Transverse colon (tissue), 4 donors: Measurements from ENCODE around the gene RBM20. TPM values are rescaled to one million over a fixed set of nuclear protein-coding genes. Genes with fewer than 3 reads are reported as not detected.

Experiments used
- DNase-seq: peaks from one replicate; pipeline ENCODE4 v3.0.0-alpha.2; 2019
- H3K27ac ChIP-seq, 4 donors: fragments of 200-600 bp; sonication (generic); 2 replicates each; pipeline ENCODE4 v1.5.1; 2016 to 2018; ENCODE audit warnings: inconsistent platforms in 4 of 4
- H3K27me3 ChIP-seq: fragments of 200-600 bp; sonication (generic); 2 replicates; pipeline ENCODE4 v1.5.1; 2017; ENCODE audit warnings: inconsistent platforms
- H3K36me3 ChIP-seq, 4 donors: fragments of 200-600 bp; sonication (generic); 2 replicates each; pipeline ENCODE4 v1.5.1; 2017 to 2019; ENCODE audit warnings: inconsistent platforms in 4 of 4
- H3K4me1 ChIP-seq, 4 donors: fragments of 200-600 bp; sonication (generic); 2 replicates each; pipeline ENCODE4 v1.5.1; 2017 to 2020; ENCODE audit warnings: inconsistent platforms in 4 of 4
- H3K4me3 ChIP-seq, 4 donors: fragments of 200-600 bp; sonication (generic); 1 replicate in 1 of 4; 2 replicates in 3 of 4; pipeline versions ENCODE4 v1.5.1 to v1.6.1; 2017 to 2019; ENCODE audit warnings: inconsistent platforms in 4 of 4
- H3K9me3 ChIP-seq, 2 donors: fragments of 200-600 bp; sonication (generic); 2 replicates each; pipeline ENCODE4 v1.5.1; 2017 to 2019; ENCODE audit warnings: inconsistent platforms in 2 of 2
- CTCF ChIP-seq, 5 experiments: fragments of 200-600 bp in 3 of 5; fragments of 450-650 bp in 2 of 5; sonication (generic) in 3 of 5; IDR thresholded peaks; 1 replicate in 2 of 5; 2 replicates in 3 of 5; pipeline ENCODE4 v1.5.1; 2016 to 2017; ENCODE audit warnings: antibody characterized with exemption in 5 of 5, inconsistent platforms in 3 of 5, mild to moderate bottlenecking in 2 of 5, moderate library complexity in 1 of 5
- EP300 ChIP-seq: sonication (generic); formaldehyde crosslinking; IDR thresholded peaks from one replicate; pipeline ENCODE4 v1.6.1; 2017; ENCODE audit warnings: antibody characterized with exemption, low read depth
- POLR2A ChIP-seq: fragments of 450-650 bp; IDR thresholded peaks from one replicate; pipeline ENCODE4 v1.6.1; 2016; ENCODE audit warnings: antibody characterized with exemption, mild to moderate bottlenecking, moderate library complexity
- POLR2AphosphoS5 ChIP-seq, 3 donors: sonication (generic); formaldehyde crosslinking; IDR thresholded peaks; one replicate each; pipeline ENCODE4 v1.6.1; 2016; ENCODE audit warnings: antibody characterized with exemption in 3 of 3
- WGBS, 2 donors: methylation state at CpG; one replicate each; pipeline ENCODE4 v1.1.5; 2018; ENCODE audit warnings: low coverage in 1 of 2; 5-methylcytosine and 5-hydroxymethylcytosine counted together
- in situ Hi-C, 4 donors: fragments of 200-750 bp; cut with MboI; loops; one replicate each; pipeline versions ENCODE4 v1.15.0 to v1.15.1; 2017; ENCODE audit warnings: low sequenced_read_pairs in 3 of 4, low pct_ligation_motif_present in 1 of 4, low pct_unique_long_range_greater_than_20kb in 1 of 4
- intact Hi-C: fragments of 100-400 bp; cut with DNase I; formaldehyde crosslinking; loops from one replicate; pipeline ENCODE4 v1.15.1; 2023; ENCODE audit warnings: low total_unique reads
- total RNA-seq, 4 donors: library from RNA; depleted of rRNA; stranded (reverse); fragments of >200 nt; gene quantifications; one replicate each; pipeline ENCODE4 v1.1.0, GENCODE V29; 2016

Gene RBM20
- total RNA-seq, 4 donors from 2014 or later: 1.2 to 10.5 (median 2.9) TPM

GRCh38 chr10:110788620-110789385 is 144.7 kb downstream of the RBM20 start:
- no peak for TF ChIP-seq POLR2A
- TF ChIP-seq CTCF (IDR thresholded peaks at IDR 0.05): no peak
- TF ChIP-seq EP300: no peak
- no peak for TF ChIP-seq POLR2AphosphoS5 (IDR thresholded peaks at IDR 0.05)
- H3K36me3 ChIP-seq: no peaks in the 10 kb centered on the region
- H3K4me3 ChIP-seq: no peak overlapping the region
- H3K27me3 ChIP-seq: no peaks in the 10 kb centered on the region
- H3K27ac ChIP-seq: no peak overlapping the region
- no peak for DNase-seq
- 86 to 87% methylated on average over 3 to 8 of the region's 8 CpGs for whole genome bisulfite sequencing, 2 donors
- in situ Hi-C loops: loop anchor here in 1 of 4 donors (25.0 kb wide), 1 partner anchor 98 kb away; no protein-coding TSS in a partner anchor
- no peaks in the 10 kb centered on the region for H3K9me3 ChIP-seq
- intact Hi-C loops: no loop called here
- peaks cover 9 to 34% (median 13%) of the 10 kb centered on the region in 4 donors for H3K4me1 ChIP-seq

- Histone ChIP-seq H3K4me1 (peaks cover 9 to 41% (median 13%) of the 10 kb centered on the region in 4 donors), H3K27ac (peak overlapping the region in 2 of 4 donors; percentile 8 to 54), H3K4me3 (no peak overlapping the region), H3K9me3 (no peaks in the 10 kb centered on the region), H3K36me3 (no peaks in the 10 kb centered on the region), H3K27me3 (no peaks in the 10 kb centered on the region)
- intact Hi-C loops: no loop called here
- 86 to 88% methylated on average over 8 to 10 of the region's 10 CpGs for WGBS, 2 donors
- no peak for DNase-seq
- TF ChIP-seq POLR2AphosphoS5 (IDR thresholded peaks at IDR 0.05) (no peak), CTCF (IDR thresholded peaks at IDR 0.05) (no peak), POLR2A (no peak), EP300 (no peak)
- in situ Hi-C loops: loop anchor here in 1 of 4 donors (25.0 kb wide), 1 partner anchor 97 kb away; no protein-coding TSS in a partner anchor
These were observed 145.7 kb downstream of the RBM20 start for GRCh38 chr10:110789604-110790433.

GRCh38 chr10:110790913-110791506 is 146.9 kb downstream of the RBM20 start:
- Histone ChIP-seq H3K27ac (peak overlapping the region; percentile 5 to 59 (median 56)), H3K9me3 (no peaks in the 10 kb centered on the region), H3K4me3 (no peak overlapping the region), H3K4me1 (peaks cover 9 to 43% (median 13%) of the 10 kb centered on the region in 4 donors), H3K36me3 (no peaks in the 10 kb centered on the region), H3K27me3 (no peaks in the 10 kb centered on the region)
- TF ChIP-seq EP300 (no peak), CTCF (IDR thresholded peaks at IDR 0.05) (no peak), POLR2AphosphoS5 (IDR thresholded peaks at IDR 0.05) (no peak), POLR2A (no peak)
- in situ Hi-C loops: loop anchor here in 1 of 4 donors (25.0 kb wide), 1 partner anchor 96 kb away; no protein-coding TSS in a partner anchor
- intact Hi-C loops: no loop called here
- 66 to 82% methylated on average over 7 to 8 of the region's 8 CpGs for WGBS, 2 donors
- no peak for DNase-seq
